NAMALWA (cell line): ENCODE data around the gene CDPF1.
"Not testable (repeated sequence)": the region's sequence is repeated elsewhere in the genome, so short reads cannot be mapped to it uniquely, and the experiment has no call there.

ENCODE experiments used
- DNase-seq: peaks from one replicate; pipeline ENCODE4 v3.0.0-alpha.2; 2015; ENCODE audit warnings: low spot score

Gene CDPF1

GRCh38 chr22:46224898-46225290 is 25.2 kb downstream of the CDPF1 start:
- no peak for DNase-seq

- no peak for DNase-seq
Measured at GRCh38 chr22:46224044-46224897, 25.8 kb downstream of the CDPF1 start.

GRCh38 chr22:46220921-46221320 is 29.2 kb downstream of the CDPF1 start:
- DNase-seq, result no peak

- no peak for DNase-seq
Measured at GRCh38 chr22:46219636-46220035, 30.5 kb downstream of the CDPF1 start.

GRCh38 chr22:46214616-46215015 is 35.5 kb downstream of the CDPF1 start:
- DNase-seq, result no peak

GRCh38 chr22:46214149-46214548 is 35.9 kb downstream of the CDPF1 start:
- no peak for DNase-seq

- DNase-seq, result no peak
Measured at GRCh38 chr22:46213052-46213451, 37.0 kb downstream of the CDPF1 start.

GRCh38 chr22:46212195-46212594 is 37.9 kb downstream of the CDPF1 start:
- no peak for DNase-seq

GRCh38 chr22:46209262-46209661 is 40.8 kb downstream of the CDPF1 start:
- no peak for DNase-seq

- no peak for DNase-seq
Measured at GRCh38 chr22:46203601-46203980, 46.5 kb downstream of the CDPF1 start.

GRCh38 chr22:46202897-46203600 is 47.0 kb downstream of the CDPF1 start:
- no peak for DNase-seq

- DNase-seq, result no peak
Measured at GRCh38 chr22:46201059-46201757, 48.9 kb downstream of the CDPF1 start.

GRCh38 chr22:46198806-46199205 is 51.3 kb downstream of the CDPF1 start:
- not testable (repeated sequence) for DNase-seq

- DNase-seq, result no peak
Measured at GRCh38 chr22:46198274-46198673, 51.8 kb downstream of the CDPF1 start.

- DNase-seq, result no peak
Measured at GRCh38 chr22:46196278-46196677, 53.8 kb downstream of the CDPF1 start.

GRCh38 chr22:46195487-46196165 is 54.5 kb downstream of the CDPF1 start:
- no peak for DNase-seq
